Liver (tissue), 9 donors: ENCODE results near the gene ZSWIM6. TPM values are rescaled to one million over a fixed set of nuclear protein-coding genes. Genes with fewer than 3 reads are reported as not detected.

Experiments
- DNase-seq: peaks from one replicate; pipeline ENCODE4 v3.0.0-alpha.2; 2017; ENCODE audit warnings: low spot score
- H3K27ac ChIP-seq, 2 donors: one replicate each; pipeline ENCODE4 v1.7.0; 2013; ENCODE audit warnings: inconsistent platforms in 2 of 2, low read length in 2 of 2, control low read depth in 1 of 2, low read depth in 1 of 2, mild to moderate bottlenecking in 1 of 2
- H3K27me3 ChIP-seq, 4 donors: one replicate each; pipeline versions ENCODE4 v1.6.1 to v1.7.0; 2013; ENCODE audit warnings: low read length in 3 of 4, inconsistent platforms in 1 of 4, mild to moderate bottlenecking in 1 of 4, moderate library complexity in 1 of 4; ENCODE audit not compliant: control insufficient read depth in 4 of 4, insufficient read depth in 4 of 4
- H3K36me3 ChIP-seq, 4 donors: one replicate each; pipeline versions ENCODE4 v1.6.1 to v1.7.0; 2013; ENCODE audit warnings: low read length in 3 of 4, mild to moderate bottlenecking in 3 of 4, low read depth in 1 of 4, moderate library complexity in 1 of 4; ENCODE audit not compliant: control insufficient read depth in 4 of 4, insufficient read depth in 3 of 4
- H3K4me1 ChIP-seq, 4 donors: one replicate each; pipeline versions ENCODE4 v1.6.1 to v1.7.0; 2013; ENCODE audit warnings: low read length in 3 of 4, mild to moderate bottlenecking in 3 of 4, moderate library complexity in 1 of 4; ENCODE audit not compliant: control insufficient read depth in 4 of 4, insufficient read depth in 4 of 4
- H3K4me3 ChIP-seq, 3 donors: one replicate each; pipeline versions ENCODE4 v1.6.1 to v1.7.0; 2013; ENCODE audit warnings: low read length in 3 of 3, control low read depth in 1 of 3, low read depth in 1 of 3, mild to moderate bottlenecking in 1 of 3
- H3K9ac ChIP-seq, 2 donors: one replicate each; pipeline ENCODE4 v1.7.0; 2013; ENCODE audit warnings: low read length in 2 of 2, mild to moderate bottlenecking in 2 of 2, moderate library complexity in 2 of 2, control low read depth in 1 of 2, low read depth in 1 of 2
- H3K9me3 ChIP-seq, 4 donors: one replicate each; pipeline versions ENCODE4 v1.6.1 to v1.7.0; 2013; ENCODE audit warnings: low read length in 3 of 4; ENCODE audit not compliant: control insufficient read depth in 4 of 4
- CTCF ChIP-seq: fragments of 150-350 bp; IDR thresholded peaks from 2 replicates; pipeline ENCODE4 v1.5.1; 2017; ENCODE audit warnings: improper control_type of control experiment, low read depth, low read length; ENCODE audit not compliant: missing input control
- FOXA1 ChIP-seq: IDR thresholded peaks from 2 replicates; pipeline ENCODE4 v1.6.1; 2016; ENCODE audit warnings: antibody characterized with exemption
- FOXA2 ChIP-seq: IDR thresholded peaks from 2 replicates; pipeline ENCODE4 v1.6.1; 2016; ENCODE audit warnings: antibody characterized with exemption
- HNF4A ChIP-seq, 2 donors: conservative IDR thresholded peaks; 2 replicates each; pipeline ENCODE4 v1.6.1; 2016; ENCODE audit warnings: antibody characterized with exemption in 2 of 2, mild to moderate bottlenecking in 2 of 2
- HNF4G ChIP-seq: IDR thresholded peaks from 2 replicates; pipeline ENCODE4 v1.6.1; 2016; ENCODE audit warnings: antibody characterized with exemption
- JUND ChIP-seq, 2 donors: IDR thresholded peaks; 2 replicates each; pipeline ENCODE4 v1.6.1; 2016; ENCODE audit warnings: antibody characterized with exemption in 2 of 2
- MAX ChIP-seq: IDR thresholded peaks from 2 replicates; pipeline ENCODE4 v1.6.1; 2016; ENCODE audit warnings: antibody characterized with exemption
- NR2F2 ChIP-seq: IDR thresholded peaks from 2 replicates; pipeline ENCODE4 v1.6.1; 2016; ENCODE audit warnings: antibody characterized with exemption
- RAD21 ChIP-seq, 2 donors: IDR thresholded peaks; 2 replicates each; pipeline ENCODE4 v1.6.1; 2016; ENCODE audit warnings: antibody characterized with exemption in 2 of 2, mild to moderate bottlenecking in 2 of 2
- RXRA ChIP-seq, 2 donors: IDR thresholded peaks; 2 replicates each; pipeline ENCODE4 v1.6.1; 2017 to 2018; ENCODE audit warnings: antibody characterized with exemption in 2 of 2, mild to moderate bottlenecking in 1 of 2
- SP1 ChIP-seq: IDR thresholded peaks from 2 replicates; pipeline ENCODE4 v1.6.1; 2018; ENCODE audit warnings: antibody characterized with exemption, mild to moderate bottlenecking
- TAF1 ChIP-seq: conservative IDR thresholded peaks from 2 replicates; pipeline ENCODE4 v1.6.1; 2016; ENCODE audit warnings: antibody characterized with exemption, mild to moderate bottlenecking
- YY1 ChIP-seq: IDR thresholded peaks from 2 replicates; pipeline ENCODE4 v1.6.1; 2016; ENCODE audit warnings: antibody characterized with exemption, mild to moderate bottlenecking
- ZBTB33 ChIP-seq: IDR thresholded peaks from 2 replicates; pipeline ENCODE4 v1.6.1; 2016; ENCODE audit warnings: antibody characterized with exemption
- WGBS: extraction: QIAGEN DNeasy Blood & Tissue Kit; methylation state at CpG from one replicate; pipeline ENCODE4 v1.1.7; 2013; 5-methylcytosine and 5-hydroxymethylcytosine counted together
- polyA plus RNA-seq, 2 donors: library from polyadenylated mRNA; stranded (reverse) in 1 of 2; unstranded in 1 of 2; fragments of 200-250 nt in 1 of 2; fragments of >200 nt in 1 of 2; fragmentation: Nextera tagmentation in 1 of 2; extraction: Ambion mirVana in 1 of 2; gene quantifications; one replicate each; pipeline versions ENCODE4 v1.2.1 to v1.2.3, GENCODE V29; 2013 to 2015
- total RNA-seq, 2 donors: library from RNA; depleted of rRNA; stranded (reverse); fragments of >200 nt; gene quantifications; one replicate each; pipeline ENCODE4 v1.2.3, GENCODE V29; 2014
- donor health status: healthy.
- donor health status: healthy.
- donor health status: healthy.
- donor health status: healthy.
- donor health status: healthy.

Gene ZSWIM6
- total and polyA plus RNA-seq, 4 donors = 1.3 to 5.2 (median 3.3) TPM

GRCh38 chr5:61330845-61331406 lies 1.1 kb upstream of the ZSWIM6 start:
- Histone ChIP-seq H3K4me1 (peaks cover 0 to 25% (median 15%) of the 10 kb centered on the region in 4 donors), H3K9ac (peak overlapping the region; percentile 42 to 77), H3K36me3 (no peaks in the 10 kb centered on the region), H3K27ac (peak overlapping the region; percentile 98), H3K9me3 (no peaks in the 10 kb centered on the region), H3K27me3 (no peaks in the 10 kb centered on the region), H3K4me3 (peak overlapping the region; percentile 71 to 92 (median 84))
- DNase-seq = peak; percentile 69
- under 1% methylated on average over 80 of the region's 80 CpGs for WGBS
- TF ChIP-seq TAF1 (no peak), CTCF (peak; percentile 51), RAD21 (IDR thresholded peaks at IDR 0.05) (peak in 1 of 2 donors; percentile 37), JUND (IDR thresholded peaks at IDR 0.05) (no peak), SP1 (peak; percentile 1), FOXA1 (no peak)

GRCh38 chr5:61332358-61332749 lies 296 bp downstream of the ZSWIM6 start:
- peaks cover 0 to 2% (median 0%) of the 10 kb centered on the region in 4 donors for H3K36me3 ChIP-seq
- H3K4me1 ChIP-seq = peaks cover 0 to 25% (median 15%) of the 10 kb centered on the region in 4 donors
- peak overlapping the region; percentile 73 to 96 (median 79) for H3K4me3 ChIP-seq
- under 1% methylated on average over 69 of the region's 69 CpGs for WGBS
- no peaks in the 10 kb centered on the region for H3K9me3 ChIP-seq
- TF ChIP-seq YY1 (no peak), FOXA1 (no peak), RXRA (IDR thresholded peaks at IDR 0.05) (no peak), HNF4G (no peak), JUND (IDR thresholded peaks at IDR 0.05) (no peak), NR2F2 (no peak), MAX (no peak), ZBTB33 (no peak), HNF4A (conservative IDR thresholded peaks at IDR 0.05) (no peak), SP1 (no peak), FOXA2 (no peak), CTCF (no peak), RAD21 (IDR thresholded peaks at IDR 0.05) (no peak)
- H3K27ac ChIP-seq = peak overlapping the region; percentile 76 to 78
- H3K27me3 ChIP-seq = no peaks in the 10 kb centered on the region
- peak; percentile 52 for DNase-seq
- no peak overlapping the region for H3K9ac ChIP-seq
